NCI-H82 treated with DMSO at 0.1 percent for 48 hours (cell line): Measurements from ENCODE around the gene SETD2.

ENCODE experiments used
- DNase-seq: peaks from one replicate; lab custom pipeline; 2025; ENCODE audit not compliant: unreplicated experiment; lab: John Stamatoyannopoulos, UW

The SETD2 gene

DNA sequence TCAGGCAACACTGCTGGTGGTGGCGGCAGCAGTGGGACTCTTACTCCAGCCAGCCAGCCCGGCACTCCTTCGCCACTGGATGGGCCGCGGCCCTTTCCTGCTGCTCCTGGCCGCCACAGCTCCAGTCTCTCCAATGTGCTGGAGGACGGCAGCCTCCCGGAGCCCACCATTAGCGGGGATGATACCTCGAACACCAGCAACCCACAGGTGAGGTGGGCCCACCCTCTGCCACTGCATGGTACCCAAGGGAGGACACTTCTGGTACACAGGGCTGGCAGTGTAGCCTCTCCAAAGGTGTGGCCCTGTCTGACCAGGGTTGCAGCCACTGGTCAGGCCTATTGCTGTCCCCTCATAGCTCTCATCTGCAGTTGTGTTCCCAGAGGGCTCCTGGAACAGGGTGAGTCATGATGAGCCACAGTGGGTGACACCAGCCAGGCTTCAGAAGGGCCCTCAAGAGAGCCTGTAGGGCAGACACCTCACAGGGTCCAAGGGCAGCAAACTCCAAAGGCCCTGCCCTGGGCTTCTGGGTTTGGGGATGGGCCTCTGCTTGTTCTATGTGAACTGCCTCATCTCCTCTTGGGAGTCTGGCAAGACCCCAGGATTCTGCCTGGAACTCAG, 163.6 kb downstream of the SETD2 start:
- no peak for DNase-seq

DNA sequence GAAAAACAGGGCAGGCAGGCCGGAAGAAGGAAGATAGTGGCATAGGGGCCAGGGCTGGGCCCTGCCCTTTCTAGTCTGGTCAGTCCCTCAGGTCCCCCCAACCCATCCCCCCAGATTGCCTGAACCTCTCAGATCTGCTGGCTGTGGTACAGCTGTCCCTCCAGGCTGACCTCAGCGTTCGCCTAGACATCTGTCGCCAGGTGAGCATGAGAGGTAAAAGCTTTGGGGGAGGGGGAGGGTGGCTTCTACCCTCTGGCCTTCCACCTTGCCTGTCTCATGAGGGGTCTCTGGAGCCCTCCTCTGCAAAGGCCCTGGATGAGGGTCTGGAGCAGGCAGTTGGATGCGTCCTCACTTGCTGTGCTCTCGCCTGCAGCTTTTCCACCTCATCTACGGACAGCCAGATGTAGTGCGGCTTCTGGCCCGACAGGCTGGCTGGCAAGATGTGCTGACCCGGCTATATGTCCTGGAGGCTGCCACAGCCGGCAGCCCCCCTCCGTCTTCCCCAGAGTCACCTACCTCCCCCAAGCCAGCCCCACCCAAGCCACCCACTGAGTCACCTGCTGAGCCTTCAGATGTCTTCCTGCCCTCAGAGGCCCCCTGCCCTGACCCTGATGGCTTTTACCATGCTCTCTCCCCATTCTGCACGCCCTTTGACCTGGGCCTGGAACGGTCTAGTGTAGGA, 164.3 kb downstream of the SETD2 start:
- no peak for DNase-seq

DNA sequence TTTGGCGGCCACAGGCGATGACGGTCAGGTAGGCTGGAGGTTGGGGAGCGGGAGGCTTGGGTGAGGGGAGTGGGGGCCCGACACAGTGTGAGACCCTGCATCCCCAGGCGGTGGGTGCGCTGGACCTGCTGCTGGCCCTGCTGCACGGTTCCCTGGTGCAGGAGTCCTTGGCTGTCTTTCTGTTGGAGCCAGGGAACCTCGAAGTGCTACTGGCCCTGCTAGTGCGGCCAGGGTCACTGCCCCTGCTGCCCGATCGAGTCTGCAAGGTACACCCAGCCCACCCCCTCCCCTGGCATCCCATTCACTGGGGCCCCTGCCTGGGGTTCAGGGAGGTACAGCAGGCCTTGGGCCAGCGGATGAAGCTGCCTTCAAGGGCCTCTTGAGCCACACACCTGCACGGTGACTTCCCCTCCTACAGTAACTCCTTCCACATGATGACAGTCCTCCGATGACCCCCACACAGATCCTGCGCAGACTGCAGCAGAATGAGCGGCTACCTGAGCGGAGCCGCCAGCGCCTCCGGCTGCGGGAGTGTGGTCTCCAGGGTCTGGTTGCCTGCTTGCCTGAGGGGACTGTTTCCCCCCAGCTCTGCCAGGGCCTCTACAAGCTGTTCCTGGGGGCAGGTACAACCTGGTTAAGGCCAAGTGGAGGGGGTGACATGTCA, 164.9 kb downstream of the SETD2 start:
- DNase-seq = no peak

DNA sequence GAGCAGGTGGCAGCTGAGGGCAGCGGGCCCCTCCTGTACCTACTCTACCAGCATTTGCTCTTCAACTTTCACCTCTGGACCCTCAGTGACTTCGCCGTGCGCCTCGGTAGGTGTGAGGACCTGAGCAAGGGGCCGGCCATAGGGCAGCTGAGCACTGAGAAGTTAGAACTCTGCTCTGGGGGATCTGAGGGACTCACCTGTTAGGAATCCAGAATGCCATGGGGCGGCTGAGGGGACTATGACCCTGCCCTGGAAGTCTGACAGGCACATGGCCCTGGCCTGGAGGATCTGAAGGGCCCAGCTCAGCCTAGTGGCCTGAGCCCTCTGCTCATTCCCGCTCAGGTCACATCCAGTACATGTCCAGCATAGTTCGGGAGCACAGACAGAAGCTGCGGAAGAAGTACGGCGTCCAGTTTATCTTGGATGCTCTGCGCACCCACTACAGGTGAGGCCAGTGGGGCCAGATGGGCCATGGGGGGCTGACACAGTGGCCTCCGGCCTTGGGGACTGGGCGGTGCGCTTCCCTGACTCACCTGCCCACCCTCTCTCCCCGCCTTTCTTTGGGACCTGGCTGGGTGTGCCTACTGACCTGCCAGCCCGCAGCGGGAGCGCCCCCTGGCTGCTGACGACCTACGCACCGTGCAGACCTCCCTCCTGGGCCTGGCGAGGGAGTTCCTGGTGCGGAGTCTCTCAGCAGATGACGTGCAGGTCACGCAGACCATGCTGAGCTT, 165.6 kb downstream of the SETD2 start:
- no peak for DNase-seq

DNA sequence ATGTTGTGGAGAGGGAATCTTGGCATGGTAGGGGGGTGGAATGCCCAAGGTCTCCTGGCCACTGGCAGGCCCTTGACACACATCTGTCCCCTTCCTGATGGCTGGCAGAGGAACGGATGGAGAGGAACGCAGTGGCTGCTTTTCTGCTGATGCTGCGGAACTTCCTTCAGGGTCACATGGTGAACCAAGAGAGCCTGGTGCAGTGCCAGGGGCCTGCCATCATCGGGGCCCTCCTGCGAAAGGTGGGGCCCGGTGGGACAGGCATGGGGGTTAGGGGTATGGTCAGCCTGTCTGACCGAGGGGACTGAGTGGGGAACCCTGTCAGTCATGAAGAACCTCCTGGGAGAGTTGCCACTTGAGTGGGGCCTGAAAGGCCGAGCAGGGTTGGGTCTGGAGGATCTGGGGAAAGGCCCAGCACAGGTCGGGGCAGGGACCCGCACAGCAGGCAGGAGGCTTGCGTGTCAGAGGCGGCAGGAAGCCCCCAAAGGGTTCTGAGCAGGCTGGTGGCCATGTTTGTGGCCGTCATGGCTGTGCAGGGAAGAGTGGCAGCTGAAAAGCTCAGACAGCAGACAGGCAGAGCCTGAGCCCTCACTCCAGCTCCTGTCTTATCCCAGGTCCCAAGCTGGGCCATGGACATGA, 166.3 kb downstream of the SETD2 start:
- DNase-seq = no peak

DNA sequence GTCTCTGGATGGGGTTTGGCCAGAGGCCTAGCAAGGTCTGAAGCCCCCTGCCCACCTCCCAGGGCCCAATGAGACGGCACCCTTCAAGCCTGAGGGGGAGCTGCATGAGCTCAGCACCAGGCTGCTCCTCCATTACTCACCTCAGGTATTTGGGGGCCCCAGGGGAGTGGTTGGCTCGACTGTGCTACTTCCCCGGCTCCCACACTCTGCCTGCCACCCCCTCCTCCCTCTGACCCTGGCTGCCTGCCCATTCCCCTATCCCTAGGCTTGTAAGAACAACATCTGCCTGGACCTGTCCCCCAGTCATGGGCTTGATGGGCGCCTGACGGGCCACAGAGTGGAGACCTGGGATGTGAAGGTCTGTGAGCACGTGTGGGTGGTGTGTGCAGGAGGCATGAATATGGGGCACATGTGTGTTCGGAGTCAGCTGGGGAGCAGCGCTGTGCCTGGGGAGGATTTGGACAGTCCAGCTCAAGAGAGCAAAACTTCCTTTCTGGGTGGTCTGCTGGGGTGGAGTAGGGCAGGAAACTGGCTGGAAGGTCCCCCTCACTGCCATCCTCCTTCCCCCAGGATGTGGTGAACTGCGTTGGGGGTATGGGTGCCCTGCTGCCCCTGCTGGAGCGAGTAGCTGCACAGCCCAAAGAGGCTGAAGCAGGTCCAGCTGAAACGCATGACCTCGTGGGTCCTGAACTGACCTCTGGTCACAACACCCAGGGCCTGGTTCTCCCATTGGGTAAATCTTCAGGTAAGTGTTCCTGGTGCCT, 167.0 kb downstream of the SETD2 start:
- DNase-seq = no peak

DNA sequence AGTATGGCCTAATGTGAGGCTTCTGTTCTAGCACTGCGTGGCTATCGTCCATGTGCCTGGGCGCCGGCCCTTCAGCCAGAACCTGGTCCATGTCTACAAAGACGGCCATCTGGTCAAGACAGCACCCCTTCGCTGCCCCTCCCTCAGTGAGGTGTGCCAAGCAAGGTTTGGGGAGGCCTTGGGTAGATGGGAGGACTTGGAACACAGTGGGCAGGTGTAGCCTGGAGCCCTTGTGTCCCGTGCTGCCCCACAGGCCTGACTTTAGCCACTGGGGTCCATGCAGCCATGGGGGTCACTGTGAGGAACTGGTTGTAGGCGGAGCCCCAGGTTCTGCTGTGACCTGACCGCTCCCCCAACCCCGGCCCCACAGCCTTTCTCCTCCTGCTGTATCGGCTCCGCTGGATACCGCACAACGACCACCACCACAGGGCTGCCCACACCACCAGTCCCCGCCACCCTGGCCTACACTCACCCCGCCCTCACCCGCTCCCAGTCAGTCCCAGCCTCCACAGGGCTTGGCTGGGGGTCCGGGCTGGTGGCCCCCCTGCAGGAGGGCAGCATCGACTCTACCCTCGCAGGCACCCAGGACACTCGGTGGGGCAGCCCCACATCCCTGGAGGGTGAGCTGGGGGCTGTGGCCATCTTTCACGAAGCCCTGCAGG, 167.9 kb downstream of the SETD2 start:
- DNase-seq = no peak

DNA sequence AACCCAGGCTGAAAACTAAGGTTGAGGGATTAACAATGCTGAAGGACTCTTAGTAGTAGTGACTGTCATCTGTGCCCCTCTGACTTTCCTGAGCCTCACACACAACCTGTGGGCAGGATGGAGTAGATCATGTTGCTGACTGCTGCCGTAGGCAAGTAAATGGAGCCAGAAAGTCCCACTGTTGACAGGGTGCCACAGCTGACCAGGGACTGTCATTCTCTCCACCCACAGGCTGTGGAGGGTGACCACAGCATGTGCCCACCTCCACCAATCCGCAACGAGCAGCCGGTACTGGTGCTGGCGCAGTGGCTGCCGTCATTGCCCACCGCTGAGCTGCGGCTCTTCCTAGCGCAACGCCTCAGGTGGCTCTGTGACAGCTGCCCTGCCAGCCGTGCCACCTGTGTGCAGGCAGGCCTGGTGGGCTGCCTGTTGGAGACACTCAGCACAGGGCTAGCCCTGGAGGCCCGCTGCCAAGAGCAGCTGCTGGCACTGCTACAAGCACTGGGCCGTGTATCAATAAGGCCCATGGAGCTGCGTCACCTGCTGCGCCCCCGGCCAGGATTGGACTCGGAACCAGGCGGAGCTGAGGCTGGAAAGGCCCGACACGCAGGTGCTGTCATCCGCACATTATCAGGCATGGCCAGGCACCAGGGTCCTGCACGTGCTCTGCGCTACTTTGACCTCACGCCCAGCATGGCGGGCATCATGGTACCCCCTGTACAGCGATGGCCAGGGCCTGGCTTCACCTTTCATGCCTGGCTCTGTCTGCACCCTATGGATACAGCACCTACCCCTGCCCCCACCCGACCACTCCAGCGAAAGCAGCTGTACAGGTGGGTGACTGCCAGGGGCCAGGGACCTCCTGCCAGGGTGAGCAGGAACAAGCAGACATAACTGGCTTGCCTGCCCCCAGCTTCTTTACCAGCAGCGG, 168.8 kb downstream of the SETD2 start:
- no peak for DNase-seq

DNA sequence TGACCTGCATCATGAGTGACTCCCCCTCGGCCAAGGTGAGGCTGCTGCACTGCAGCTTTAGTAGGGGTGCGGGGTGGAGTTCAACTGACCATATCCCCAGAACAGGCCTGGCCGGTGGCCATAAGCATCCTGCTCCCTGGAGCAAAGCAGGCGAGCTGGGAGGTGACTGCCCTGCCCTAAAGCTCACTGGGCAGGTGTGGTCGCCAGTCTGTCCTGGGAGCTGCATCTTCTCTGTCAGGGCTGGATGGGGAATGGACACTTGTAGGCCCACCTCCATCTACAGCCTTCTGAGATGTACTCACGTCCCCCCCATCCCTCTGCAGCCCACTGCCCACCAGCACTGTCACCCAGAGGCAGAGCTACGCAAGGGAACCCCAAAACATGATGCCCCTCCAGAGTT, 169.9 kb downstream of the SETD2 start:
- no peak for DNase-seq

DNA sequence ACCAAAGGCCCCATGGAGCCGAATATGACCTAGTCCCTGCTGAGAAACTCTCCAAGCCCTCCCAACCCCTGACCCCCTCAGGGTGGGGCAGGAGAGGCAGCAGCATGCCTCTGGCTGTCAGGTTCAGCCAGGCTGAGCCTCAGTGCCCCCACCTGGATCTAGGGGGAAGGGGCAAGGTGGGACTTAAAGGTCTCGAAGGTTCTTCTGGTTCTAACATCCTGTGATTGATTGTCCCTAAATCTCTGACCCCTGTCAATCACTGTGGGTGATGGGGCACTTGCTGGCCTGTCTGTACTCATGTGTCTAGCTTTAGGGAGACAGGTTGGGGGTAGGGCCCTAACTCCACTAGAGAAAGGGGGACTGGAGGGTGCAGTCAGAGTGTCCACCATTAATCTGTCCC, 170.6 kb downstream of the SETD2 start:
- DNase-seq = no peak

DNA sequence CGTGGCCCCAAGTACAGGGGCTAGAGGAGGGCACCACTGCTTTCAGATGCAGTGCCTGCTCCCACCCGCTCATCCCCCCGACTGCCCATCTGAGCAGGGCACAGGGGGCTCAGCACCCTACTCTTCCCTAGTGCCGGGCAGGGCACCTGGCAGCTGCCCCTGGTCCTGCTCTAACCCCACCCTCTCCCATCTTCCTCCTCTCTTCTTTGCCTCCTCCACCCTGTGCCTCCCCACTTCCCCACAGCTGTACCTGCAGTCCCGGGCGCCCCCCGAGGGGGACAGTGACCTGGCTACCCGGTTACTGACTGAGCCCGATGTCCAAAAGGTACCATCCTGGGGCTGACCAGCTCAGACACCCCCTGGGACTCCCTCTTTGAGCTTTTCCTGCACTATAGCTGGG, 171.7 kb downstream of the SETD2 start:
- no peak for DNase-seq

DNA sequence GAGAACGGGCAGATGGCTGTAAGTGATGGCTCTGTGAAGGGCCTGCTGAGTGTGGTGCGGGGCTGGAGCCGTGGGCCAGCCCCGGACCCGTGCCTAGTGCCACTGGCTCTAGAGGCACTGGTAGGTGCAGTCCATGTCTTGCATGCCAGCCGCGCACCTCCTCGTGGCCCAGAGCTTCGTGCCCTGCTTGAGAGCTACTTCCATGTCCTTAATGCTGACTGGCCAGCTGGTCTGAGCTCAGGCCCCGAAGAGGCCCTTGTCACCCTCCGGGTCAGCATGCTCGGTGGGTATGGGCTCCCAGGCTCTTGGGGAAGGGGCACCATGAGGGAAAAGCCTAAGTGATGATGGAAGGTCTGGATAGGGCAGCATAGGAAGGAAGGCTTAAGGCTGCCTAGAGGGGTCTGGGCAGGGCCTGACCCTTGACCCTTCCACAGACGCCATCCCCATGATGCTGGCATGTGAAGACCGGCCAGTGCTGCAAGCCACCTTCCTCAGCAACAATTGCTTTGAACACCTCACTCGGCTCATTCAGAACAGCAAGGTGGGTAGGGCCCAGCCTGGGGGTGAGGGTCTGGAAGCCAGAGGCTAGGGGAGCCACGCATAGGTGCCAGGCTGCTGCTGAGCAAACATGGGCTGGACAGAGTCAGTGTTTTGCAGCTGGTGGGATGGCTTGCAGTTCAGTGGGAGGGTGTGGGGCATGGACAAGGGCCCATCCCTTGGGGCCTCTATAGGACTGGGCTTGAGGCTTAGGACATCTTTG, 172.3 kb downstream of the SETD2 start:
- DNase-seq = no peak

DNA sequence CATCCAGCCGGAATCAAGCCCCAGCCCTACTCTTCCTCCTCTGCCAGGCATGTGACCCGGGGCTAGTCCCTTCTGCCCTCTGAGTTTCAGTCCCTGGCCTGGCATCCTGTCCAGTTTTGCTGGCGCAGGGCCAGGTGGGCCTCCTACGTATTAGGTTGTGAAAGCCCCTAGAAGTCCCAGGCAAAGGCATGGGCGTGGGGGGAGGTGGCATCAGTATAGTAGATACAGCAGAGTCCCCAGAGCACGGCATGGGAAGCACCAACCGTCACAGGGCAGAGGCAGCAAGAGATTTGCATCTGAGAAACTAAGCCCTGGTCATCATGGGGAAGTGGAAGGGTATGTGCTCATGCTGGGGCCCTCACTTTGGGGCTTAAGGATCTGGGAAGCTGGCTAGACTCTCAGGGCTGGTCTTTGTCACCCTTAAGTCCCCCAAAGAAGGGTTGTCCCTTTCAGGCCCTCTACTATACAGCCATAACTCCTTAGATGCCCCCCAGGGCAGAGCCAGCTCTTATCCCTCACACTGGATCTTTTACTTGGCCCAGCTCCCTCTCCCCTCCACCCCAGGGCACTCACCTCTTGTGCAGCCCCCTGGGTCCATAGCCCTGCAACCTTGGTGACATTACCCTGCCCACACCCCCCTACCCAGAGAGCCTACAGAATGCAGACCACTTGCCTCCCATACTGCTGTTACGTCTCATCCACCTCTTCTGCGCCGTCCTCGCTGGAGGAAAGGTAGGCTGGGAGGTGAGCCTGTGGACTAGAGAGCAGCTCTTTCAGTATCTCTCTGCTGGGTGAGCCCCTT, 173.1 kb downstream of the SETD2 start:
- no peak for DNase-seq

DNA sequence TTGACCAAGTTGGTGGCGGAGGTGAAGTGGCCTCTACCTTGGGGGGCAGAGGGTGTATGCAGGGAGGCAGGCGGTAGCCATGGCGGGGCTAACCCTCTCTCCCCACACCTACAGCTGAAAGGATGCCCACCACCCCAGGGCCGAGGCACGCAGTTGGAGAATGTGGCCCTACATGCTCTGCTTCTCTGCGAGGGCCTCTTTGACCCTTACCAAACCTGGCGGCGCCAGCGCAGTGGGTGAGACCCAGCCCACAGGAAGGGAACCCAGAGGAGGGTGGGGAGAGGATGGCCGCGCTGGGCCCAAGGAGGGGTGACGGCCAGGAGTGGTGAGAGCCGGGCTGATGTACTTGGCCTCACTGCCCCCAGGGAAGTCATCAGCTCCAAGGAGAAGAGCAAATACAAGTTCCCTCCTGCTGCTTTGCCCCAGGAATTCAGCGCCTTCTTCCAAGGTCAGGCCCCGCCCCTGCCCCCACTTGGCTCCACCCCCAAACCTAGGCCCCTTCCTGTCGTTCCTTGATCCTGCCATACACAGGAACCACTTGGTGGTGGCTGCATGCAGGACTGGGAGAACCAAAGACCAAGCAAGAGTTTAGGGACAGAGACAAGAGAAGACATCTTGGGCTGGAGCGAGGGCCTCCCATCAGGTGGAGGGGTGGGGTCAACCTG, 174.6 kb downstream of the SETD2 start:
- DNase-seq = no peak

DNA sequence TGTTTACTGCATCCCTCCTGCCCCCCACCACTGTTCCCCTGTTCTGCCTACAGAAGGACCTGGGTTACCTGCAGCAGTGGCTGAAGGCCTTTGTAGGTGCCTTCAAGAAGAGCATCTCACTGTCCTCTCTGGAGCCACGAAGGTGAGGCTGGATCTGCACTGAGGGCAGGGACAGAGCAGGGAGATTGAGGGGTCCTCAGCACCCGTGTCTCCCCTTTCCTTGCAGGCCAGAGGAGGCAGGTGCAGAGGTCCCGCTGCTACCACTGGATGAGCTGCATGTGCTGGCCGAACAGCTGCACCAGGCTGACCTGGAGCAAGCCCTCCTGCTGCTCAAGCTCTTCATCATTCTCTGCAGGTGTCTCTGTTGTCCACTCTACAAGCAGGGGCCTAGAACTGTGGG, 175.3 kb downstream of the SETD2 start:
- DNase-seq = no peak

DNA sequence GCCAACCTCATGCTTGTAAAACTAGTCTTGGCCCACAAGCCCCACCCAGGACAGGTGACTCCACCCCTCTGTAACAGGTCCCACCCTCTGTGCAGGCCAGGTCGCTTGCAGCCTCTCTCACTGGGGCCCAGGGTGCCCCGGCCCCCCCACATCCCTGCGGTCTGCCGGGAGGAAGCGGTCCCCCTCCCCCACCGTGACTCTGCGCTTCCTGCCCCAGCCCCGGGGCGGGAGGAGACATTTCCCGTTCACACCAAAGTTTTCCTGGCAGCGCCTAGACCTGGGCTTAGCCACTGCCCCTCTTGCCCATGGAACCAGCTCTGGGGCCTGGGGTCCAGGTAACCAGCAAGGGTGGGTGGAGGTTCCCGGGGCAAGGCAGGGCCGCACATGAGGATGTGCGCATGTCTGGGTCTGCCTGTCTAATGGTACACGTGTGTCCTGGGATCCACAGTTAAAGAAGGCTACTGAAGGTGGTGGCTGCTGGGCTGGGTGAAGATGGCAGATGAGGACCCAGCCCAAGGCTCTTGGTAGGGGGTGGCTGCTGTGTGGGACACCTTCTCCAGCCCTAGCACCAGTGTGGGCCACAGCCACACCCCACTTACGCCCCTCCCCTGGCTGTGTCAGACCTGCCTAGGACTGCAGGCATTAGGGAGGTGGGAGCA, 176.0 kb downstream of the SETD2 start:
- DNase-seq = peak; percentile 35
